K562 (cell line): ENCODE data around the gene CRNKL1. TPM values are rescaled to one million over a fixed set of nuclear protein-coding genes. Genes with fewer than 3 reads are reported as not detected.

Source experiments
- ATAC-seq: fragments of 200-7000 bp; cut with Tn5 transposase; 3 replicates; pipeline ENCODE4 v1.9.1; 2020; ENCODE audit warnings: moderate library complexity
- BruUV-seq: library from RNA; stranded (reverse); fragments of 400-500 nt; replicated peaks from 2 replicates; lab custom pipeline; 2021; lab: Mats Ljungman, UMichigan
- CTCF ChIA-PET: fragments of 300-600 bp; formaldehyde crosslinking; extraction: SDS; loops from one replicate; lab custom pipeline; 2021; ENCODE audit warnings: low intra/inter-chr PET ratio; lab: Yijun Ruan, JAX
- POLR2A ChIA-PET: fragments of 300-600, 350-650 bp; sonication (Branson Sonifier 250); formaldehyde crosslinking; extraction: SDS; loops from one replicate; lab custom pipeline; 2021; ENCODE audit warnings: antibody characterized with exemption, inconsistent platforms; lab: Yijun Ruan, JAX
- DNase-seq, 4 experiments: peaks; one replicate each; pipeline versions ENCODE4 v3.0.0 to v3.0.0-alpha.2; 2011 to 2018; ENCODE audit warnings: low spot score in 3 of 4, mixed read lengths in 3 of 4; ENCODE audit errors: extremely low read depth in 1 of 4
- FAIRE-seq: peaks from 2 replicates; lab custom pipeline; 2011; peaks lifted over from hg19 to GRCh38; lab: Jason Lieb, UNC
- H2AFZ ChIP-seq: 2 replicates; pipeline ENCODE4 v1.6.0; 2011; ENCODE audit warnings: low read depth, low read length, control low read depth, inconsistent platforms
- H3K27ac ChIP-seq: fragments of 200-600 bp; 3 replicates; pipeline ENCODE4 v1.8.0; 2011; ENCODE audit warnings: low read depth, mild to moderate bottlenecking, control low read depth, inconsistent platforms, low read length, moderate library complexity, mixed read lengths; ENCODE audit errors: extremely low read depth
- H3K27me3 ChIP-seq, 2 experiments: fragments of 300-600 bp in 1 of 2; 2 replicates in 1 of 2; 3 replicates in 1 of 2; pipeline versions ENCODE4 v1.6.0 to v1.8.0; 2011; ENCODE audit warnings: inconsistent platforms in 2 of 2, low read length in 2 of 2, mild to moderate bottlenecking in 1 of 2, mixed read lengths in 1 of 2, moderate library complexity in 1 of 2; ENCODE audit not compliant: control insufficient read depth in 2 of 2, insufficient read depth in 2 of 2
- H3K36me3 ChIP-seq: fragments of 300-600 bp; 3 replicates; pipeline ENCODE4 v1.8.0; 2011; ENCODE audit warnings: mild to moderate bottlenecking, low read length, inconsistent platforms; ENCODE audit not compliant: control insufficient read depth, insufficient read depth
- H3K4me1 ChIP-seq, 2 experiments: fragments of 200-600 bp in 1 of 2; replicated peaks in 1 of 2; 2 replicates in 1 of 2; 3 replicates in 1 of 2; pipeline versions ENCODE4 v1.5.1 to v1.8.0; 2011; ENCODE audit warnings: inconsistent platforms in 2 of 2, low read length in 2 of 2, mild to moderate bottlenecking in 1 of 2, mixed read lengths in 1 of 2, moderate library complexity in 1 of 2; ENCODE audit not compliant: control insufficient read depth in 2 of 2, insufficient read depth in 2 of 2
- H3K4me2 ChIP-seq: 2 replicates; pipeline ENCODE4 v1.6.1; 2011; ENCODE audit warnings: low read length, control low read depth, inconsistent platforms, mixed read lengths; ENCODE audit not compliant: insufficient read depth
- H3K4me3 ChIP-seq: fragments of 200-600 bp; sonication (generic), shearing (Covaris generic); 2 replicates; pipeline ENCODE4 v1.5.1; 2016; ENCODE audit warnings: control low read depth, inconsistent platforms
- H3K79me2 ChIP-seq: fragments of 200-600 bp; 3 replicates; pipeline ENCODE4 v1.8.0; 2011; ENCODE audit warnings: low read length, inconsistent platforms; ENCODE audit not compliant: control insufficient read depth, insufficient read depth
- H3K9ac ChIP-seq, 2 experiments: 2 replicates each; pipeline versions ENCODE4 v1.6.0 to v1.6.1; 2011; ENCODE audit warnings: low read depth in 2 of 2, low read length in 2 of 2, control low read depth in 1 of 2, inconsistent platforms in 1 of 2, mild to moderate bottlenecking in 1 of 2, mixed read lengths in 1 of 2; ENCODE audit not compliant: insufficient read depth in 1 of 2
- H3K9me1 ChIP-seq: one replicate; pipeline ENCODE4 v1.6.0; 2011; ENCODE audit warnings: inconsistent platforms, mild to moderate bottlenecking, low read length, moderate library complexity; ENCODE audit not compliant: control insufficient read depth, insufficient read depth
- H3K9me3 ChIP-seq: replicated peaks from 2 replicates; pipeline ENCODE4 v1.5.1; 2011; ENCODE audit warnings: low read depth, low read length, inconsistent platforms; ENCODE audit not compliant: control insufficient read depth, insufficient read depth
- H4K20me1 ChIP-seq: replicated peaks from 2 replicates; pipeline ENCODE4 v1.6.1; 2011; ENCODE audit warnings: low read length, inconsistent platforms, mixed read lengths; ENCODE audit not compliant: control insufficient read depth, insufficient read depth
- C11orf30 ChIP-seq: fragments of 450-650 bp; IDR thresholded peaks from 2 replicates; pipeline ENCODE4 v1.6.1; 2016; ENCODE audit warnings: low read depth, mild to moderate bottlenecking
- CAMTA2 ChIP-seq: fragments of 250-450 bp; sonication (Bioruptor Pico); conservative IDR thresholded peaks from 2 replicates; pipeline ENCODE4 v1.5.1; 2022
- ETV6 ChIP-seq, 3 experiments: fragments of 150-350 bp in 1 of 3; sonication (generic) in 1 of 3; formaldehyde crosslinking in 1 of 3; IDR thresholded peaks; 2 replicates each; pipeline versions ENCODE4 v1.6.1 to v1.8.0; 2014 to 2022; ENCODE audit warnings: borderline replicate concordance in 2 of 3, low read depth in 2 of 3, antibody characterized with exemption in 1 of 3, low read length in 1 of 3, mild to moderate bottlenecking in 1 of 3, missing genetic modification reagents in 1 of 3
- HMG20B ChIP-seq: fragments of 250-450 bp; sonication (Bioruptor Pico); IDR thresholded peaks from 2 replicates; pipeline ENCODE4 v1.5.0; 2021; ENCODE audit warnings: mild to moderate bottlenecking
- MAFK ChIP-seq: IDR thresholded peaks from 2 replicates; pipeline ENCODE4 v1.6.1; 2011; ENCODE audit warnings: low read length, improper control_type of control experiment
- NFE2 ChIP-seq: IDR thresholded peaks from 2 replicates; pipeline ENCODE4 v1.6.1; 2014; ENCODE audit warnings: antibody characterized with exemption, low read depth
- NFIC ChIP-seq: fragments of 450-650 bp; IDR thresholded peaks from 2 replicates; pipeline ENCODE4 v1.6.1; 2017; ENCODE audit warnings: mild to moderate bottlenecking, inconsistent platforms
- WGBS: fragments of 100-300 bp; shearing (Covaris generic); methylation state at CpG from one replicate; pipeline ENCODE4 v1.1.6; 2016; ENCODE audit warnings: low coverage, mixed read lengths; ENCODE audit not compliant: insufficient coverage; ENCODE audit errors: missing lambda C conversion rate; 5-methylcytosine and 5-hydroxymethylcytosine counted together
- in situ Hi-C: fragments of 300-500 bp; cut with MboI; formaldehyde crosslinking; loops from 4 replicates; pipeline ENCODE4 v1.15.0; 2018; ENCODE audit warnings: inconsistent platforms, mixed read lengths
- intact Hi-C: fragments of 100-400 bp; cut with micrococcal nuclease; formaldehyde crosslinking; loops from 2 replicates; pipeline ENCODE4 v1.14.2; 2022
- polyA plus RNA-seq, 8 experiments: library from polyadenylated mRNA; depleted of rRNA in 4 of 8; stranded (reverse) in 5 of 8; unstranded in 3 of 8; fragments of >200 nt; fragmentation: Nextera tagmentation in 2 of 8; fragmentation: Illumina TruSeq in 1 of 8; extraction: Ambion mirVana in 2 of 8; extraction: Trizol in 1 of 8; gene quantifications; 2 replicates each; pipeline versions ENCODE4 v1.2.1 to v1.2.3, GENCODE V29; 2011 to 2014; ENCODE audit warnings: inconsistent platforms in 1 of 8, missing spikeins in 1 of 8
- total RNA-seq, 7 experiments: library from RNA; depleted of rRNA in 6 of 7; stranded (reverse); fragments of >200 nt in 6 of 7; fragmentation: Illumina TruSeq in 2 of 7; extraction: Trizol in 2 of 7; gene quantifications; 2 replicates each; pipeline versions ENCODE4 v1.2.1 to v1.2.3, GENCODE V29; 2011 to 2021; ENCODE audit warnings: low replicate concordance in 1 of 7
- TF ChIP-seq, protein P1 (sequence below), 2 experiments: fragments of 450-650 bp; IDR thresholded peaks; 2 replicates each; pipeline ENCODE4 v1.6.1; 2016; ENCODE audit warnings: mild to moderate bottlenecking in 2 of 2, borderline replicate concordance in 1 of 2, low read depth in 1 of 2, moderate library complexity in 1 of 2

The CRNKL1 gene
- total and polyA plus RNA-seq, 9 of the 15 experiments (the other 6 are each of a cell fraction or from before 2014, with no cell fraction given), result 8.1 to 17.0 (median 11.7) TPM

DNA sequence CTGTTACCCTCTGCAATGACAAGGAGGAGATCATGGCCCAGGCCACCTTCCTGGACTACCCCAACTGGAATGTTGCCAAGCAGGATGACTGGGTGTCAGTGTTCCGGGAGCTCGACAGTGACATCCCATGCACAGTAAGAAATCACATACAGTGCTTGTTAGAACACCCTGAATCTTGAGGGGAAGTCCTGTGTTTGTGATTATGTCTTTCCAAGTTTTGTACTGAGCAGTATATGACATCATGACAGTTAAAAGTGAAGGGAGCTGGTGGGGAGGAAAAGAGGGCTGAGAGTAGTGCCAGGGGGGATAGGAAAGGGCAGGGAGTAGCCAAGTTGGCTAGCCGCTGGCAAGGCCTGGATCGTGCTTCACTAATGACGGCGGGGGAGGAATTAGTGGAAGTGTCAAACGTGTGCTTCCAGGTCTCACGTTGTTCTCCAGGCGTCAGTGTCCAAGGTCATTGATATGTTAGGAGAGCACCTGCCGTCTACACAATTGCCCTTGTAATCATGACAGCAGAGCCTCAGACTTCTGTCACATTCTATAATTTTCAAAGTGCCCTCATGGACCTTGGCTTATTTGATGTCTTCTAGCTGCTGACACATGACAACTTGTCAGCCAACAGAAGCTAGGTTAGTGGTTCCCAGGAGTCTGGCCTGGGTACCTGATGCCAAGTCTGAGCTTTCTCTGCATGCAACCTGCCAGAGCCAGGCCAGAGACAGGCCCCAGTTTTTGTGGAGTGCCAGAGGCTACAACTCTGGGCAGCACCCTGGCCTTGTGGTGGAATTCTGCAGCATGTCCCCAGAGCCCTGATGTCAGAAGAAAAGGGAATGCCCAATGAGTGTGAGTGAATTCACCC lies 18.8 kb upstream of the CRNKL1 start:
- Histone ChIP-seq H3K9ac (no peak overlapping the region), H3K9me1 (no peaks in the 10 kb centered on the region), H3K4me2 (no peak overlapping the region), H3K9me3 (no peaks in the 10 kb centered on the region), H3K79me2 (no peaks in the 10 kb centered on the region), H3K36me3 (no peaks in the 10 kb centered on the region), H2AFZ (no peak overlapping the region), H4K20me1 (no peaks in the 10 kb centered on the region), H3K27ac (no peak overlapping the region), H3K4me3 (no peak overlapping the region), H3K4me1 (no peaks in the 10 kb centered on the region), H3K27me3 (peaks cover 0 to 1% of the 10 kb centered on the region in 2 experiments; a peak in 3 of 5 replicates)
- TF ChIP-seq CAMTA2 (CRISPR knock-in tag) (no peak), NFIC (peak; percentile 85), C11orf30 (peak; percentile 24; the same call in 1 of the 2 replicates), NFE2 (peak; percentile 74), HMG20B (CRISPR knock-in tag) (no peak), ETV6 (IDR thresholded peaks at IDR 0.05; ENCODE audit: borderline replicate concordance in 1 of 2, low read depth in 2 of 2, low read length in 1 of 2) (no peak), ETV6 (CRISPR knock-in tag; IDR thresholded peaks at IDR 0.05; ENCODE audit: borderline replicate concordance) (no peak), MAFK (0 out of 2 replicates have a peak, but pooled peaks have one; percentile 15)
- TF ChIP-seq, protein P1, sequence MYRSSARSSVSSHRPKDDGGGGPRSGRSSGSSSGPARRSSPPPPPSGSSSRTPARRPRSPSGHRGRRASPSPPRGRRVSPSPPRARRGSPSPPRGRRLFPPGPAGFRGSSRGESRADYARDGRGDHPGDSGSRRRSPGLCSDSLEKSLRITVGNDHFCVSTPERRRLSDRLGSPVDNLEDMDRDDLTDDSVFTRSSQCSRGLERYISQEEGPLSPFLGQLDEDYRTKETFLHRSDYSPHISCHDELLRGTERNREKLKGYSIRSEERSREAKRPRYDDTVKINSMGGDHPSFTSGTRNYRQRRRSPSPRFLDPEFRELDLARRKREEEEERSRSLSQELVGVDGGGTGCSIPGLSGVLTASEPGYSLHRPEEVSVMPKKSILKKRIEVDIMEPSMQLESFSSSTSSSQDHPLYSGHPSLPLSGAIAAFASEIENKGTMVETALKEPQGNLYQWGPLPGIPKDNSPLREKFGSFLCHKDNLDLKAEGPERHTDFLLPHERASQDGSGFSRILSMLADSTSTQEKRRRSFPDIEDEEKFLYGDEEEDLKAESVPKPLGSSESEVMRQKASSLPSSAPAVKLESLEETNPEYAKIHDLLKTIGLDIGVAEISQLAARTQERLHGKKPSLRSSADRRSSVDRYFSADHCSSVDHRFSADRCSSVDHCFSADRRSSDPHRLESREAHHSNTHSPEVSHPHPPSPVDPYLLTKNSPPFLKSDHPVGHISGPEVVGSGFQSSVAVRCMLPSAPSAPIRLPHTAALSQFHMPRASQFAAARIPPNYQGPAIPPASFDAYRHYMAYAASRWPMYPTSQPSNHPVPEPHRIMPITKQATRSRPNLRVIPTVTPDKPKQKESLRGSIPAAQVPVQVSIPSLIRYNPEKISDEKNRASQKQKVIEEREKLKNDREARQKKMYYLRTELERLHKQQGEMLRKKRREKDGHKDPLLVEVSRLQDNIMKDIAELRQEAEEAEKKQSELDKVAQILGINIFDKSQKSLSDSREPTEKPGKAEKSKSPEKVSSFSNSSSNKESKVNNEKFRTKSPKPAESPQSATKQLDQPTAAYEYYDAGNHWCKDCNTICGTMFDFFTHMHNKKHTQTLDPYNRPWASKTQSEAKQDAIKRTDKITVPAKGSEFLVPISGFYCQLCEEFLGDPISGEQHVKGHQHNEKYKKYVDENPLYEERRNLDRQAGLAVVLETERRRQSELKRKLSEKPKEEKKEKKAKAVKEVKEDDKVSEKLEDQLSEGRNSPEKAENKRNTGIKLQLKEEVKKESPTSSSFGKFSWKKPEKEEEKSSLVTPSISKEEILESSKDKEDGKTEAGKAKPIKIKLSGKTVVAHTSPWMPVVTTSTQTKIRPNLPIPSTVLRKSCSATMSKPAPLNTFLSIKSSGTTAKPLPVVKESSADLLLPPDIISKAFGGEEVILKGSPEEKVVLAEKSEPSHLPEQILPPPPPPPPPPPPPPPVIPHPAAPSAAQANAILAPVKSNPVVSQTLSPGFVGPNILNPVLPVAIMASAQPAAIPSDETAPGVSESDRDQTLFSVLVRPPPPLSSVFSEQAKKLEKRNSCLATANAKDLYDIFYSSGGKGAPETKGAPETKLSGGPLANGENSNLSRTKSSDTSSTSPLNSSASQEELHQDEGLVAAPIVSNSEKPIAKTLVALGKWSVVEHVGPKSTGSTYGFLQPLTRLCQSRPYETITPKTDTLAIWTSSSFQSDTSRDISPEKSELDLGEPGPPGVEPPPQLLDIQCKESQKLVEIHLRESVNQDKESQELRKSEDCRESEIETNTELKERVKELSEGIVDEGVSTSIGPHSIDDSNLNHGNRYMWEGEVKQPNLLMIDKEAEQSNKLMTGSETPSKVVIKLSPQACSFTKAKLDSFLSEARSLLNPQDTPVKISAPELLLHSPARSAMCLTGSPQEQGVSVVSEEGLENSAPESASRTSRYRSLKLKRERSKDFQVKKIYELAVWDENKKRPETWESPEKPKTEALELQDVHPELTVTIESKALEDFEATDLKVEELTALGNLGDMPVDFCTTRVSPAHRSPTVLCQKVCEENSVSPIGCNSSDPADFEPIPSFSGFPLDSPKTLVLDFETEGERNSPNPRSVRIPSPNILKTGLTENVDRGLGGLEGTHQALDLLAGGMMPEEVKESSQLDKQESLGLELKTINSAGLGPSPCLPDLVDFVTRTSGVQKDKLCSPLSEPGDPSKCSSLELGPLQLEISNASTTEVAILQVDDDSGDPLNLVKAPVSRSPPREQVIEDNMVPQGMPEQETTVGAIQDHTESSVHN (IDR thresholded peaks at IDR 0.05; ENCODE audit: borderline replicate concordance in 1 of 2, low read depth in 1 of 2), result no peak
- in situ Hi-C loops (no loop called here), intact Hi-C loops (no loop called here)
- FAIRE-seq (no peak), DNase-seq (peak in 3 of 4 experiments; percentile 11 to 41 (median 24)), ATAC-seq (peak; percentile 66; the same call in 2 of the 3 replicates)
- no TSS peak for BruUV-seq
- WGBS, result 1% methylated on average over 10 of the region's 10 CpGs
- POLR2A ChIA-PET, result no interaction called here
- CTCF ChIA-PET, result no interaction called here
